GM12878 (cell line): Measurements from ENCODE around the gene FOXP1.

Experiments
- BRCA1 ChIP-seq: IDR thresholded peaks from 2 replicates; pipeline ENCODE4 v1.6.1; 2011; ENCODE audit warnings: low read depth, low read length, improper control_type of control experiment
- CTCF ChIP-seq, 3 experiments: IDR thresholded peaks in 2 of 3; conservative IDR thresholded peaks in 1 of 3; 2 replicates each; pipeline ENCODE4 v1.5.1; 2011; ENCODE audit warnings: low read depth in 3 of 3, low read length in 3 of 3, mild to moderate bottlenecking in 3 of 3, control low read depth in 2 of 3, moderate library complexity in 2 of 3, inconsistent platforms in 1 of 3, mixed read lengths in 1 of 3; ENCODE audit not compliant: control insufficient read depth in 2 of 3, insufficient read depth in 1 of 3; ENCODE audit errors: extremely low read depth in 1 of 3
- HDAC6 ChIP-seq: fragments of 200-600 bp; sonication (generic); IDR thresholded peaks from one replicate; pipeline ENCODE4 v1.8.0; 2017; ENCODE audit warnings: antibody characterized with exemption; ENCODE audit not compliant: unreplicated experiment
- NKRF ChIP-seq: fragments of 450-650 bp; conservative IDR thresholded peaks from 2 replicates; pipeline ENCODE4 v1.6.1; 2017; ENCODE audit warnings: mild to moderate bottlenecking, moderate library complexity
- PKNOX1 ChIP-seq: fragments of 450-650 bp; IDR thresholded peaks from 2 replicates; pipeline ENCODE4 v1.6.1; 2016; ENCODE audit warnings: mild to moderate bottlenecking
- RAD21 ChIP-seq: IDR thresholded peaks from 2 replicates; pipeline ENCODE4 v1.6.1; 2011; ENCODE audit warnings: mild to moderate bottlenecking, low read depth, low read length, moderate library complexity; ENCODE audit not compliant: insufficient read depth
- USF2 ChIP-seq: IDR thresholded peaks from 2 replicates; pipeline ENCODE4 v1.6.1; 2011; ENCODE audit warnings: low read depth, low read length, improper control_type of control experiment, borderline replicate concordance

DNA sequence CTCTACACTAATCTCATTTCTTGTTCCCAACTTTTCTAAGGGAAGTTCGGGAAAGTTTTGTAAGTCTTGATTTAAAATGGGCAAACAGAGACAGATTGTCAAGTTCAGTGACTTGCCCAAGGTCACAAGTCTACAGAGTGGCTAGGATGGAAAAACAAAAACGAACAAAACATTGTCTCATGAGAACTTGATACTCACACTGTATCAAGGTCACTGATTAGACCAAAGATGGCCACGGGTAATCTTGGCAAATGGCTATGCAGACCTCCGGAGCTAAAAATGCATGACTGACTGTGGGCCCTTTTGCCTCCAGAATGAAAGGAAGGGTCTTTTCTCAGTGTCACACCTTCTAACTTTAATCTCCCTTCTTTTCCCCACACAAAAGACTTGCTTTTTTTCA is 460.9 kb downstream of the FOXP1 start:
- TF ChIP-seq CTCF (IDR thresholded peaks at IDR 0.05 in 2 of 3, conservative IDR thresholded peaks at IDR 0.05 in 1 of 3; ENCODE audit: control insufficient read depth in 2 of 3, extremely low read depth in 1 of 3, insufficient read depth in 1 of 3, low read depth in 3 of 3, low read length in 3 of 3), result no peak
- no peak for TF ChIP-seq PKNOX1
- no peak for TF ChIP-seq USF2
- no peak for TF ChIP-seq NKRF
- TF ChIP-seq BRCA1, result no peak
- no peak for TF ChIP-seq HDAC6
- TF ChIP-seq RAD21, result no peak
